Esophagus (tissue), 2 donors: ENCODE data around the gene MIF4GD. TPM values are rescaled to one million over a fixed set of nuclear protein-coding genes. Genes with fewer than 3 reads are reported as not detected.
A peak's percentile ranks its signal among the peaks of the same experiment; 100 is the strongest.
"Not testable (repeated sequence)": the region's sequence is repeated elsewhere in the genome, so short reads cannot be mapped to it uniquely, and the experiment has no call there.

Experiments used
- H3K27ac ChIP-seq, 2 donors: one replicate each; pipeline ENCODE4 v1.5.1; 2013; ENCODE audit warnings: low read depth in 2 of 2, mild to moderate bottlenecking in 2 of 2, inconsistent platforms in 1 of 2, low read length in 1 of 2, moderate library complexity in 1 of 2
- H3K27me3 ChIP-seq, 2 donors: one replicate each; pipeline ENCODE4 v1.6.1; 2013; ENCODE audit warnings: low read length in 2 of 2, control low read depth in 1 of 2, mild to moderate bottlenecking in 1 of 2; ENCODE audit not compliant: insufficient read depth in 2 of 2, control insufficient read depth in 1 of 2
- H3K36me3 ChIP-seq, 2 donors: one replicate each; pipeline ENCODE4 v1.6.1; 2013; ENCODE audit warnings: low read length in 1 of 2; ENCODE audit not compliant: control insufficient read depth in 2 of 2, insufficient read depth in 2 of 2
- H3K4me1 ChIP-seq, 2 donors: one replicate each; pipeline ENCODE4 v1.6.1; 2013; ENCODE audit warnings: low read length in 1 of 2; ENCODE audit not compliant: control insufficient read depth in 2 of 2, insufficient read depth in 2 of 2
- H3K4me3 ChIP-seq, 2 donors: one replicate each; pipeline ENCODE4 v1.5.1; 2013; ENCODE audit warnings: low read length in 2 of 2, mild to moderate bottlenecking in 2 of 2, low read depth in 1 of 2, moderate library complexity in 1 of 2
- H3K9me3 ChIP-seq, 2 donors: one replicate each; pipeline ENCODE4 v1.6.1; 2013; ENCODE audit warnings: mild to moderate bottlenecking in 2 of 2, low read depth in 1 of 2, low read length in 1 of 2, moderate library complexity in 1 of 2; ENCODE audit not compliant: control insufficient read depth in 2 of 2, insufficient read depth in 1 of 2
- WGBS, 2 donors: extraction: QIAGEN DNeasy Blood & Tissue Kit; methylation state at CpG; one replicate each; pipeline ENCODE4 v1.1.7; 2013; 5-methylcytosine and 5-hydroxymethylcytosine counted together
- polyA plus RNA-seq, 2 donors: library from polyadenylated mRNA; stranded (reverse); fragments of 200-250 nt; gene quantifications; one replicate each; pipeline ENCODE4 v1.2.3, GENCODE V29; 2013
- donor health status: healthy with polysubstance abuse.
- donor health status: Bipolar disorder and iron deficiency.

Gene MIF4GD
- polyA plus RNA-seq, 2 donors = 9.3 to 23.3 TPM

DNA sequence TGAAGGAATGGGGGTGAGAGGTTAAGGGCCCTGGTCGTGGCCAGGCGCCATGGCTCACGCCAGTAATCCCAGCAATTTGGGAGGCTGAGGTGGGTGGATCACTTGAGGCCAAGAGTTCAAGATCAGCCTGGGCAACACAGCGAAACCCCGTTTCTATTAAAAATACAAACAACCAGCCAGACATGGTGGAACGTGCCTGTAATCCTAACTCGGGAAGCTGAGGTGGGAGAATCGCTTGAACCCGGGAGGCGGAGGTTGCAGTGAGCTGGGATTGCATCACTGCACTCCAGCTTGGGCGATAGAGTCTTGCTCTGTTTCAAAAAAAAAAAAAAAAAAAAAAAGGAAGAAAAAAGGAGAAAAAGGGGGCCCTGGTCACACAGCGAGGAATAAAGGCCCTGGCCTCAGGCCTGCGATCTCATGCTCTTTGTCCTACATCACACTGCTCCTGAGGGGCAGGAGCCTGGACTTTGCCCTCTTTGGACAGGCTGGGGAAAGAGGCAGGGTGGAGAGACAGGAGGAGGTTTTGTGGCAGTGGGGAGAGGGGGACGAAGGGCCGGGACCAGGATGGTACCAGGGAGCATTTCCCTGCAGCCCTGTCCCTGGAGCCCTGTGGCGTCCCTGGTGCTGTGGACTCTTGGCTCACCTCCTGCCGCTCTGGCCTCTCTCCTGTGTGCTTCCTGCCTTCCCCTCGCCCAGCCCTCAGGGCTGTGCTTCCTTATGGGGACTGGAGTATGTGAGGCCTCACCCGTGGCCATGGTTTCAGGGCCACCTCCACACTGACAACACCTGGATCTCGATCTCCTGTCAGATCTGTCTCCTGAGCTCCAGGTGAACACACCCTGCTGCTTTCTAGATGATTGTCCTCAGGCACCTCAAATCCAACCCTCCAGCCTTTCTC, 38.0 kb upstream of the MIF4GD start:
- Histone ChIP-seq H3K36me3 (no peaks in the 10 kb centered on the region), H3K9me3 (no peaks in the 10 kb centered on the region), H3K27me3 (no peaks in the 10 kb centered on the region), H3K4me1 (peaks cover 2 to 4% of the 10 kb centered on the region in 2 donors), H3K4me3 (no peak overlapping the region), H3K27ac (peak overlapping the region in 1 of 2 donors; percentile 3)
- WGBS, 2 donors = 58 to 70% methylated on average over 20 of the region's 20 CpGs

DNA sequence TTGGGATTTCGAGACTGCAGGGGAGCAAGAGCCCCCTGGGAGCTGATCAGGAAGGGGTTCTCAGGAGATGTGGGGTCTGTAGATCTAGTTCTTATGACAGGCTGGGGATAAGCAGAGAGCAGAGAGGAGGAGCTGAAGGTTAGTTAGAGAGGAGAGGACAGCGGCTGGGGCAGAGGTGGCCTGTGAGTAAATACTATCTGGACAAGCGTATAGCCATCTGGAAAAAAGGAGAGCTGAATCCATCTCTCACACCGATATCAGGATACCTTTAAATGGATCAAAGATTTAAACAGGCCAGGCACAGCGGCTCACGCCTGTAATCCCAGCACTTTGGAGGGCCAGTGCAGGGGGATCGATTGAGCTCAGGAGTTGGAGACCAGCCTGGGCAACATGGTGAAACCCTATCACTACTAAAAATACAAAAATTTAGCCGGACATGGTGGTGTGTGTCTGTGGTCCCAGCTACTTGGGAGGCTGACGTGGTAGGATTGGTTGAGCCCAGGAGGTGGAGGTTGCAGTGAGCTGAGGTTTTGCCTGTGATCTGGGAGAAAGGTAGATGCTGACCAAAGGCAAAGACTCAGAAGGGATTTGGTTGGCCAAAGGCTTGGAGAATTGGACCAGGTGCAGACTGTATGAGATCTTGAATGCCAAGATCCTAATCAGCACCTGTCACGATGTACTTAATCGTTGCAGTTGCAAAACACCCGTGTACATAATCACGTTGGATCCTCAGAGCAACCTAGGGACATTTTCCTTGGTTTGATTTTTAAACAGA, 37.1 kb upstream of the MIF4GD start:
- H3K4me1 ChIP-seq = peaks cover 2 to 4% of the 10 kb centered on the region in 2 donors
- H3K27me3 ChIP-seq = no peaks in the 10 kb centered on the region
- no peaks in the 10 kb centered on the region for H3K36me3 ChIP-seq
- H3K9me3 ChIP-seq = no peaks in the 10 kb centered on the region
- H3K4me3 ChIP-seq = no peak overlapping the region
- 77 to 85% methylated on average over 13 of the region's 13 CpGs for WGBS, 2 donors
- H3K27ac ChIP-seq = no peak overlapping the region

GRCh38 chr17:75301502-75302206, 30.6 kb upstream of the MIF4GD start:
- Histone ChIP-seq H3K4me1 (no peaks in the 10 kb centered on the region), H3K27me3 (no peaks in the 10 kb centered on the region), H3K9me3 (no peaks in the 10 kb centered on the region), H3K27ac (no peak overlapping the region), H3K36me3 (no peaks in the 10 kb centered on the region), H3K4me3 (no peak overlapping the region)
- WGBS, 2 donors = 87 to 89% methylated on average over 17 of the region's 17 CpGs

DNA sequence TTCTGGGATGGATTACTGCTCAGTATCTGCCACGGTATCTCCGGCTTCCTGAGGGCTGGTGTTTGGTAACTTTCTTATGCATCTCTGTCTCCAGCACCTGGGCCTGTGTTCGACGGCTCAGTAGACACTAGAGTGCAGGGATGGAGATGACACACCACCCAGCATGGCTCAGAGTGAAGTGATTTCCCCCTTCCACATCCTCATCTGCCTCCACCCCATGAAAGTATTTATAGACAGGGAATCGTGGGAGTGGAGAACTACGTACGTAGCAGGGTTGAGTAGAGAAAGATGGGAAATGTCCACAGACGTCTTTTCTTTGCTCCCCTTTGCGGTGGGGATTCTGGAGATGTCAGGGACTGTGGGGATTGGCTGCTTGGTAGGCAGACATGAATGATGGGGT, 30.0 kb upstream of the MIF4GD start:
- H3K9me3 ChIP-seq = no peaks in the 10 kb centered on the region
- H3K27me3 ChIP-seq = no peaks in the 10 kb centered on the region
- H3K4me3 ChIP-seq = no peak overlapping the region
- H3K4me1 ChIP-seq = no peaks in the 10 kb centered on the region
- no peak overlapping the region for H3K27ac ChIP-seq
- WGBS, 2 donors = 81 to 84% methylated on average over 9 of the region's 9 CpGs
- no peaks in the 10 kb centered on the region for H3K36me3 ChIP-seq

GRCh38 chr17:75300280-75300679, 29.2 kb upstream of the MIF4GD start:
- whole genome bisulfite sequencing, 2 donors = 76 to 77% methylated on average over 7 of the region's 7 CpGs
- no peak overlapping the region for H3K27ac ChIP-seq
- no peaks in the 10 kb centered on the region for H3K36me3 ChIP-seq
- H3K9me3 ChIP-seq = no peaks in the 10 kb centered on the region
- no peaks in the 10 kb centered on the region for H3K27me3 ChIP-seq
- no peaks in the 10 kb centered on the region for H3K4me1 ChIP-seq
- no peak overlapping the region for H3K4me3 ChIP-seq

DNA sequence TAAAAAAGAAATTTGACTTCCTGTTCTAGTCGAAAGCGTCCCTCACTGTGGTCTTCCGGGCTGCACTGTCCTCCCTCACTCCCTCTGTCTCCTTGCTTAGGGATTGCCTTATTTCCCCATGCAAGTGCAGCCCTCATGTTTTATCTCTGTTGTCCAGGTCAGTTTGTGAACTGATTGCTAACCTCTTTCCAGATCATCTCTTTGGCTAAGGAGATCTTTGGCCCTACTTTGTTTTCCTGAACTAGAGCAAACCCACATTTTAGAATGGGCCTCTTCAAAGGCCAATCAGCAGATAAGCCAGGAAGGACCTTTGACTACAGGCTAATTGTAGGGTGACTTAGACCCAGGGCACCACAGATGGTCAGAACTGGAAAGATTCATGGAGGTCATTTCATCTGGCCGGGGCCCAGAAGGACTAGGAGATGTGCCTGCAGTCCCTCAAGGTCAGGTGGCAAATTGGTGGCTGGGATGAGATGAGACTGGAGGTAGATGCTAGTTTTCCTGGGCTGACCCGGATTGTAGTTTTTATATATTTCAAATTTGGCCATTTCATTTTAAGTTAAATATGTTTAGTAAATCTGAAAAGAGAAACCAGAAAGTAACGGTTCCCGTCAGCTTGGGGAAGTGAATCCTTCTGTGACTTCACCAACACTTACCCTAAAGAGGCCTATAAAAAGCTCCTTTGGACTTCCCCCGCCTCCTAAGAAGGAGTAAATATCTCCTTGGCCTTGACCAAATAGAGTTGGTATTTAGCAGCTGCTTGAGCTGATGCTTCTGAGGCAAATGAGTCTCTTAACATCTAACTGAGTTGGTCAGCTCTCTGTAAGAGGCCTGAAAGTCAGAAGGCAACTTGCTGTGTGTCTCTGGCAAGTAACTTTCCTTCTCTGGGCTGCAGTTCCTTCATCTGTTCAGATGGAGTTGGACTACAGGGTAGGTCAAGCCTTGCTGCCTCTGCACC, 24.4 kb upstream of the MIF4GD start:
- Histone ChIP-seq H3K36me3 (no peaks in the 10 kb centered on the region), H3K27me3 (no peaks in the 10 kb centered on the region), H3K4me3 (no peak overlapping the region), H3K4me1 (no peaks in the 10 kb centered on the region), H3K27ac (peak overlapping the region; percentile 4 to 30), H3K9me3 (no peaks in the 10 kb centered on the region)
- WGBS, 2 donors = 73 to 78% methylated on average over 8 of the region's 8 CpGs

DNA sequence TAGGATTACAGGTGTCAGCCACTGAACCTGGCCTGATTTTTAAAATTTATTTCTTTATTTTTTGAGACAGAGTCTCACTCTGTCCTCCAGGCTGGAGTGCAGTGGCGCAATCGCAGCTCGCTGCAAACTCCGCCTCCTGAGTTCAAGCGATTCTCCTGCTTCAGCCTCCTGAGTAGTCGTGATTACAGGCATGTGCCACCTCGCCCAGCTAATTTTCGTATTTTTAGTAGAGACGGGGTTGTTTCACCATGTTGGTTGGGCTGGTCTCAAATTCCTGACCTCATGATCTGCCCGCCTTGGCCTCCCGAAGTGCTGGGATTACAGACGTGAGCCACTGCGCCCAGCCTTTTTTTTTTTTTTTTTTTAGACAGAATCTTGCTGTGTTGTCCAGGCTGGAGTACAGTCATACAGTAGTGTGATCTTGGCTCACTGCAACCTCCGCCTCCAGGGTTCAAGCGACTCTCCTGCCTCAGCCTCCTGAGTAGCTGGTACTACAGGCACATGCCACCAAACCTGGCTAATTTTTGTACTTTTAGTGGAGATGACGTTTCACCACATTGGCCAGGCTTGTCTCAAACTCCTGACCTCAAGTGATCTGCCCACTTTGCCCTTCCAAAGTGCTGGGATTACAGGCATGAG, 21.9 kb upstream of the MIF4GD start:
- H3K4me3 ChIP-seq, H3K4me1 ChIP-seq, H3K27me3 ChIP-seq, H3K9me3 ChIP-seq, H3K36me3 ChIP-seq, H3K27ac ChIP-seq: not testable (repeated sequence)
- WGBS, 2 donors = 74 to 77% methylated on average over 16 of the region's 16 CpGs

GRCh38 chr17:75289832-75290337, 18.9 kb upstream of the MIF4GD start:
- 1 to 2% methylated on average over 26 of the region's 26 CpGs for WGBS, 2 donors
- H3K27ac ChIP-seq = peak overlapping the region; percentile 92 to 98
- no peaks in the 10 kb centered on the region for H3K9me3 ChIP-seq

More at GRCh38 chr17:75289832-75290337, 18.9 kb upstream of the MIF4GD start:
- peak overlapping the region; percentile 60 to 73 for H3K4me3 ChIP-seq
- H3K4me1 ChIP-seq = no peaks in the 10 kb centered on the region
- H3K27me3 ChIP-seq = no peaks in the 10 kb centered on the region
- H3K36me3 ChIP-seq = peaks cover 7 to 11% of the 10 kb centered on the region in 2 donors
